Endodermal cell (in vitro differentiated cells): ENCODE results near the gene UBXN1. TPM values are rescaled to one million over a fixed set of nuclear protein-coding genes. Genes with fewer than 3 reads are reported as not detected.

Source experiments
- DNase-seq: peaks from one replicate; pipeline ENCODE4 v3.0.0-alpha.2; 2017
- H3K27ac ChIP-seq: 2 replicates; pipeline ENCODE4 v1.5.1; 2013; ENCODE audit warnings: mild to moderate bottlenecking, low read depth, low read length, moderate library complexity
- H3K27me3 ChIP-seq: 2 replicates; pipeline ENCODE4 v1.6.1; 2013; ENCODE audit warnings: mild to moderate bottlenecking, low read length, moderate library complexity; ENCODE audit not compliant: insufficient read depth, control insufficient read depth, poor library complexity, severe bottlenecking
- H3K36me3 ChIP-seq: 2 replicates; pipeline ENCODE4 v1.7.0; 2013; ENCODE audit warnings: mild to moderate bottlenecking, low read length, moderate library complexity; ENCODE audit not compliant: control insufficient read depth, insufficient read depth
- H3K4me1 ChIP-seq: one replicate; pipeline ENCODE4 v1.7.0; 2013; ENCODE audit warnings: low read length; ENCODE audit not compliant: control insufficient read depth, insufficient read depth
- H3K4me3 ChIP-seq: 2 replicates; pipeline ENCODE4 v1.5.1; 2013; ENCODE audit warnings: mild to moderate bottlenecking, low read length, moderate library complexity
- H3K9ac ChIP-seq: 2 replicates; pipeline ENCODE4 v1.6.1; 2013; ENCODE audit warnings: mild to moderate bottlenecking, low read length, moderate library complexity; ENCODE audit not compliant: poor library complexity, severe bottlenecking; ENCODE audit errors: extremely low read depth
- H3K9me3 ChIP-seq: 2 replicates; pipeline ENCODE4 v1.6.1; 2013; ENCODE audit warnings: mild to moderate bottlenecking, low read length, moderate library complexity; ENCODE audit not compliant: control insufficient read depth
- H3K27ac Mint-ChIP-seq: 2 replicates; pipeline ENCODE4 v1.8.0; 2020; ENCODE audit warnings: mixed read lengths
- H3K27me3 Mint-ChIP-seq: 2 replicates; pipeline ENCODE4 v1.8.0; 2021; ENCODE audit warnings: mild to moderate bottlenecking, mixed read lengths; ENCODE audit not compliant: insufficient read depth
- H3K36me3 Mint-ChIP-seq: 2 replicates; pipeline ENCODE4 v1.8.0; 2020; ENCODE audit warnings: low read depth, mixed read lengths
- H3K4me1 Mint-ChIP-seq: 2 replicates; pipeline ENCODE4 v1.8.0; 2020; ENCODE audit warnings: mixed read lengths
- H3K4me3 Mint-ChIP-seq: 2 replicates; pipeline ENCODE4 v1.8.0; 2020; ENCODE audit warnings: mild to moderate bottlenecking, moderate library complexity, mixed read lengths
- H3K9me3 Mint-ChIP-seq: 2 replicates; pipeline ENCODE4 v1.8.0; 2020; ENCODE audit warnings: mild to moderate bottlenecking, mixed read lengths
- WGBS, 2 experiments: methylation state at CpG; one replicate each; pipeline versions ENCODE4 v1.1.5 to v1.1.7; 2013; ENCODE audit warnings: missing lambda C conversion rate in 2 of 2, mixed read lengths in 1 of 2; ENCODE audit not compliant: insufficient coverage in 1 of 2, insufficient read length in 1 of 2; 5-methylcytosine and 5-hydroxymethylcytosine counted together
- total RNA-seq, 2 donors: library from RNA; stranded (reverse); fragmentation: NEBNext Ultra II Directional in 1 of 2; extraction: Animal tissue kit (Norgen Biotek cat#: 25700) in 1 of 2; gene quantifications; 2 replicates in 1 of 2; 3 replicates in 1 of 2; pipeline ENCODE4 v1.2.1, GENCODE V29; 2021
- TF ChIP-seq, protein P1 (sequence below): fragments of 200-600 bp; sonication (generic); conservative IDR thresholded peaks from 2 replicates; pipeline ENCODE4 v1.5.0; 2021; ENCODE audit warnings: antibody characterized with exemption, mild to moderate bottlenecking

UBXN1 gene
- total RNA-seq, 2 donors from 2014 or later: 89.3 to 96.6 TPM

DNA sequence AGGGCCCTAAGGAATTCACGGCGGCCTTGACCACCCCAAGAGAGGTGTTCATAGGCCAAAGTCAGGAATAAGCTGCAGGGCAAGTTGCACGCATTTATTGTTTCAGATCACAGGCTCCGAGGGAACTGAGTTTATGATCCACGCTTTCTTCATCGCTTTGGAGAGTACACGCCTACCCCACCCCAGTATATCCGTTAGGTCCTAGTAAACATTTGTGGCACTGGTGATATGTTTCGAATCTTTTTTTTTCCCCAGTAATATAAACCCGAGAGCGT is 33.3 kb downstream of the UBXN1 start:
- H3K4me3 Mint-ChIP-seq: peak overlapping the region; percentile 96
- TF ChIP-seq, protein P1, sequence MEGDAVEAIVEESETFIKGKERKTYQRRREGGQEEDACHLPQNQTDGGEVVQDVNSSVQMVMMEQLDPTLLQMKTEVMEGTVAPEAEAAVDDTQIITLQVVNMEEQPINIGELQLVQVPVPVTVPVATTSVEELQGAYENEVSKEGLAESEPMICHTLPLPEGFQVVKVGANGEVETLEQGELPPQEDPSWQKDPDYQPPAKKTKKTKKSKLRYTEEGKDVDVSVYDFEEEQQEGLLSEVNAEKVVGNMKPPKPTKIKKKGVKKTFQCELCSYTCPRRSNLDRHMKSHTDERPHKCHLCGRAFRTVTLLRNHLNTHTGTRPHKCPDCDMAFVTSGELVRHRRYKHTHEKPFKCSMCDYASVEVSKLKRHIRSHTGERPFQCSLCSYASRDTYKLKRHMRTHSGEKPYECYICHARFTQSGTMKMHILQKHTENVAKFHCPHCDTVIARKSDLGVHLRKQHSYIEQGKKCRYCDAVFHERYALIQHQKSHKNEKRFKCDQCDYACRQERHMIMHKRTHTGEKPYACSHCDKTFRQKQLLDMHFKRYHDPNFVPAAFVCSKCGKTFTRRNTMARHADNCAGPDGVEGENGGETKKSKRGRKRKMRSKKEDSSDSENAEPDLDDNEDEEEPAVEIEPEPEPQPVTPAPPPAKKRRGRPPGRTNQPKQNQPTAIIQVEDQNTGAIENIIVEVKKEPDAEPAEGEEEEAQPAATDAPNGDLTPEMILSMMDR: no peak
- H3K27ac ChIP-seq: peak overlapping the region; percentile 95
- H3K4me1 ChIP-seq: no peaks in the 10 kb centered on the region
- H3K27me3 ChIP-seq: no peaks in the 10 kb centered on the region
- H3K9ac ChIP-seq: peak overlapping the region; percentile 99
- peaks cover 53% of the 10 kb centered on the region for H3K36me3 ChIP-seq
- peaks cover 40% of the 10 kb centered on the region for H3K36me3 Mint-ChIP-seq
- peak overlapping the region; percentile 96 for H3K4me3 ChIP-seq
- H3K27ac Mint-ChIP-seq: peak overlapping the region; percentile 98
- WGBS, 2 experiments: 40 to 43% methylated on average over 9 to 11 of the region's 11 CpGs
- H3K9me3 ChIP-seq: no peaks in the 10 kb centered on the region
- H3K27me3 Mint-ChIP-seq: no peaks in the 10 kb centered on the region
- DNase-seq: no peak
- no peaks in the 10 kb centered on the region for H3K9me3 Mint-ChIP-seq
- peaks cover 4% of the 10 kb centered on the region for H3K4me1 Mint-ChIP-seq

DNA sequence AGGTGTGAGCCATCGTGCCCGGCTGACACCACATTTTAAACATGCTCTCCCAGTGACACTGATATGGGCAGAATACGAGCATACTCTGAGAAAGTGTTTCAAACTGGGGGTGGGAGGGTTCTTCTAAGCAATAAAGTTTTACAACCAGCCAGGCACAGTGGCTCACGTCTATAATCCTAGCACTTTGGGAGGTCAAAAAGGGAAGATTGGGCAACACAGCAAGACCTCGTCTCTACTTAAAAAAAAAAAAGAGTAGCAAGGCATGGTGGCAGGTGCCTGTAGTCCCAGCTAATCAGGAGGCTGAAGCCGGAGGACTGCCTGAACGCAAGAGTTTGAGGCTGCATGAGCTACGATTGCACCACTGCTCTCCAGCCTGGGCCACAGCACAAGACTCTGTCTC is 34.7 kb downstream of the UBXN1 start:
- no peak overlapping the region for H3K27ac Mint-ChIP-seq
- H3K9me3 Mint-ChIP-seq: no peaks in the 10 kb centered on the region
- H3K27me3 Mint-ChIP-seq: no peaks in the 10 kb centered on the region
- Histone ChIP-seq H3K9me3 (no peaks in the 10 kb centered on the region), H3K36me3 (peaks cover 52% of the 10 kb centered on the region), H3K27ac (no peak overlapping the region), H3K9ac (no peak overlapping the region), H3K4me1 (no peaks in the 10 kb centered on the region), H3K4me3 (no peak overlapping the region), H3K27me3 (no peaks in the 10 kb centered on the region)
- no peak for DNase-seq
- H3K36me3 Mint-ChIP-seq: peaks cover 42% of the 10 kb centered on the region
- TF ChIP-seq, protein P1: no peak
- peaks cover 4% of the 10 kb centered on the region for H3K4me1 Mint-ChIP-seq
- WGBS, 2 experiments: 90 to 96% methylated on average over 8 of the region's 8 CpGs
- peak overlapping the region; percentile 96 for H3K4me3 Mint-ChIP-seq

GRCh38 chr11:62632492-62632891 is 46.4 kb downstream of the UBXN1 start:
- peak overlapping the region; percentile 26 for H3K27ac Mint-ChIP-seq
- TF ChIP-seq, protein P1: no peak
- Histone ChIP-seq H3K27ac (no peak overlapping the region), H3K9me3 (no peaks in the 10 kb centered on the region), H3K27me3 (no peaks in the 10 kb centered on the region), H3K36me3 (peaks cover 94% of the 10 kb centered on the region), H3K9ac (no peak overlapping the region), H3K4me3 (no peak overlapping the region), H3K4me1 (no peaks in the 10 kb centered on the region)
- H3K27me3 Mint-ChIP-seq: no peaks in the 10 kb centered on the region
- no peak overlapping the region for H3K4me3 Mint-ChIP-seq
- WGBS, 2 experiments: 95 to 98% methylated on average over 5 to 6 of the region's 6 CpGs
- no peak for DNase-seq
- peaks cover 82% of the 10 kb centered on the region for H3K36me3 Mint-ChIP-seq
- no peaks in the 10 kb centered on the region for H3K9me3 Mint-ChIP-seq
- no peaks in the 10 kb centered on the region for H3K4me1 Mint-ChIP-seq
